CD14-positive monocyte (primary cell): ENCODE results near the gene CTNNA2. TPM values are rescaled to one million over a fixed set of nuclear protein-coding genes. Genes with fewer than 3 reads are reported as not detected.

Experiments used
- DNase-seq, 3 donors: peaks; one replicate each; pipeline ENCODE4 v3.0.0-alpha.2; 2011 to 2022
- H2AFZ ChIP-seq: 2 replicates; pipeline ENCODE4 v1.6.0; 2012; ENCODE audit warnings: mild to moderate bottlenecking, low read depth, low read length, inconsistent platforms; ENCODE audit not compliant: insufficient read depth, poor library complexity, severe bottlenecking
- H3K27ac ChIP-seq, 2 donors: 1 replicate in 1 of 2; 2 replicates in 1 of 2; pipeline ENCODE4 v1.5.1; 2012 to 2013; ENCODE audit warnings: low read length in 2 of 2, control low read depth in 1 of 2, inconsistent platforms in 1 of 2, low read depth in 1 of 2, mild to moderate bottlenecking in 1 of 2
- H3K27me3 ChIP-seq, 2 donors: one replicate each; pipeline versions ENCODE4 v1.6.0 to v1.6.1; 2011 to 2013; ENCODE audit warnings: low read length in 2 of 2; ENCODE audit not compliant: control insufficient read depth in 2 of 2, insufficient read depth in 2 of 2
- H3K36me3 ChIP-seq, 2 donors: replicated peaks in 1 of 2; 1 replicate in 1 of 2; 2 replicates in 1 of 2; pipeline versions ENCODE4 v1.5.1 to v1.6.1; 2012 to 2013; ENCODE audit warnings: low read length in 2 of 2, control low read depth in 1 of 2, inconsistent platforms in 1 of 2, mild to moderate bottlenecking in 1 of 2; ENCODE audit not compliant: insufficient read depth in 2 of 2, control insufficient read depth in 1 of 2
- H3K4me1 ChIP-seq, 2 donors: 1 replicate in 1 of 2; 2 replicates in 1 of 2; pipeline versions ENCODE4 v1.5.1 to v1.6.1; 2012 to 2013; ENCODE audit warnings: low read length in 2 of 2, control low read depth in 1 of 2, inconsistent platforms in 1 of 2, mild to moderate bottlenecking in 1 of 2, moderate library complexity in 1 of 2; ENCODE audit not compliant: insufficient read depth in 2 of 2, control insufficient read depth in 1 of 2
- H3K4me2 ChIP-seq: replicated peaks from 2 replicates; pipeline ENCODE3; 2012; ENCODE audit warnings: low read length, moderate library complexity, mild to moderate bottlenecking; ENCODE audit not compliant: poor library complexity, severe bottlenecking; ENCODE audit errors: extremely low read depth
- H3K4me3 ChIP-seq, 3 experiments: fragments of 200-600 bp in 1 of 3; sonication (generic) in 1 of 3; replicated peaks in 1 of 3; 1 replicate in 2 of 3; 2 replicates in 1 of 3; pipeline ENCODE4 v1.5.1; 2011 to 2013; ENCODE audit warnings: low read length in 3 of 3, mild to moderate bottlenecking in 3 of 3, control low read depth in 2 of 3, low read depth in 2 of 3, inconsistent platforms in 1 of 3, moderate library complexity in 1 of 3
- H3K79me2 ChIP-seq: 2 replicates; pipeline ENCODE4 v1.6.0; 2012; ENCODE audit warnings: mild to moderate bottlenecking, control low read depth, inconsistent platforms, low read length, moderate library complexity; ENCODE audit not compliant: insufficient read depth
- H3K9ac ChIP-seq: 2 replicates; pipeline ENCODE4 v1.6.0; 2017; ENCODE audit warnings: low read length, mild to moderate bottlenecking; ENCODE audit not compliant: insufficient read depth, poor library complexity, severe bottlenecking
- H3K9me3 ChIP-seq, 2 donors: replicated peaks in 1 of 2; 1 replicate in 1 of 2; 2 replicates in 1 of 2; pipeline versions ENCODE4 v1.5.1 to v1.6.1; 2012 to 2013; ENCODE audit warnings: low read length in 2 of 2, control low read depth in 1 of 2; ENCODE audit not compliant: control insufficient read depth in 1 of 2, insufficient read depth in 1 of 2
- H4K20me1 ChIP-seq: 2 replicates; pipeline ENCODE4 v1.6.0; 2012; ENCODE audit warnings: mild to moderate bottlenecking, low read length, control low read depth, moderate library complexity; ENCODE audit not compliant: insufficient read depth
- H3K27ac Mint-ChIP-seq, 7 donors: one replicate each; pipeline ENCODE4 v1.8.0; 2020; ENCODE audit warnings: mild to moderate bottlenecking in 7 of 7, mixed read lengths in 7 of 7, moderate library complexity in 6 of 7, inconsistent platforms in 2 of 7
- H3K27me3 Mint-ChIP-seq, 3 donors: one replicate each; pipeline ENCODE4 v1.8.0; 2021 to 2022; ENCODE audit warnings: low read depth in 3 of 3, mild to moderate bottlenecking in 3 of 3, mixed read lengths in 3 of 3, moderate library complexity in 3 of 3, inconsistent platforms in 1 of 3
- H3K36me3 Mint-ChIP-seq, 2 donors: one replicate each; pipeline ENCODE4 v1.8.0; 2020; ENCODE audit warnings: mixed read lengths in 2 of 2, inconsistent platforms in 1 of 2, mild to moderate bottlenecking in 1 of 2
- H3K4me1 Mint-ChIP-seq: one replicate; pipeline ENCODE4 v1.8.0; 2020; ENCODE audit warnings: mild to moderate bottlenecking, mixed read lengths
- H3K4me3 Mint-ChIP-seq, 2 donors: one replicate each; pipeline ENCODE4 v1.8.0; 2020; ENCODE audit warnings: mild to moderate bottlenecking in 2 of 2, mixed read lengths in 2 of 2, moderate library complexity in 1 of 2
- H3K9me3 Mint-ChIP-seq, 7 donors: one replicate each; pipeline ENCODE4 v1.8.0; 2020 to 2022; ENCODE audit warnings: mixed read lengths in 7 of 7, mild to moderate bottlenecking in 6 of 7, moderate library complexity in 6 of 7, inconsistent platforms in 2 of 7
- WGBS: methylation state at CpG from one replicate; pipeline ENCODE4 v1.1.5; 2013; ENCODE audit warnings: missing lambda C conversion rate; ENCODE audit not compliant: insufficient coverage; 5-methylcytosine and 5-hydroxymethylcytosine counted together
- intact Hi-C, 2 donors: fragments of 100-400 bp; cut with micrococcal nuclease; formaldehyde crosslinking; loops; one replicate each; pipeline versions ENCODE4 v1.15.0 to v1.15.1; 2023
- polyA plus RNA-seq, 3 donors: library from polyadenylated mRNA; depleted of rRNA in 1 of 3; unstranded in 2 of 3; stranded (reverse) in 1 of 3; fragments of 300-500 nt in 2 of 3; fragments of >200 nt in 1 of 3; fragmentation: Illumina TruSeq in 2 of 3; gene quantifications; 1 replicate in 2 of 3; 2 replicates in 1 of 3; pipeline ENCODE4 v1.2.3, GENCODE V29; 2012 to 2021
- TF ChIP-seq, protein P1 (sequence below): fragments of 200-600 bp; IDR thresholded peaks from one replicate; pipeline ENCODE4 v1.8.0; 2022; ENCODE audit warnings: antibody characterized with exemption, mild to moderate bottlenecking

CTNNA2 gene
- polyA plus RNA-seq, 3 donors: not detected

DNA sequence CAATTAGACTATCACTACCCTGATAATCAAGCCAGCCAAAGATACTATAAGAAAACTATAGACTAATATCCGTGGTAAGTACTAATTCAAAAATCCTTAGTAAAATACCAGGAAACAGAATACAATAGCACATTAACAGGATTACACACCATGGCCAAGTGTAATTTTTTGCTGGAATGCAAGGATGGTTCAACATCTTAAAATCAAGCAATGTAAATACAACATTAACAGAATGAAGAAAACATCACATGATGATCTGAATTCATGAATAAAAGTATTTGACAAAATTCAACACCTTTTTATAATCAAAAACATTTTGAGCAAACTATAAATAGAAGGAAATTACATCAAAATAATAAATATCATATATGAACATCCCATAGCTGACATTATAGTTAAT, 1142.4 kb downstream of the CTNNA2 start:
- no peaks in the 10 kb centered on the region for H3K36me3 Mint-ChIP-seq
- no peak for DNase-seq
- peaks cover 0 to 15% (median 4%) of the 10 kb centered on the region in 7 donors for H3K9me3 Mint-ChIP-seq
- no peak overlapping the region for H2AFZ ChIP-seq
- no peak overlapping the region for H3K4me3 ChIP-seq
- no peaks in the 10 kb centered on the region for H4K20me1 ChIP-seq
- H3K79me2 ChIP-seq: no peaks in the 10 kb centered on the region
- WGBS: no CpG with 5 or more reads among the region's 1 CpG
- no peak overlapping the region for H3K4me3 Mint-ChIP-seq
- no peaks in the 10 kb centered on the region for H3K4me1 ChIP-seq
- no peaks in the 10 kb centered on the region for H3K36me3 ChIP-seq
- no peak overlapping the region for H3K9ac ChIP-seq
- TF ChIP-seq, protein P1, sequence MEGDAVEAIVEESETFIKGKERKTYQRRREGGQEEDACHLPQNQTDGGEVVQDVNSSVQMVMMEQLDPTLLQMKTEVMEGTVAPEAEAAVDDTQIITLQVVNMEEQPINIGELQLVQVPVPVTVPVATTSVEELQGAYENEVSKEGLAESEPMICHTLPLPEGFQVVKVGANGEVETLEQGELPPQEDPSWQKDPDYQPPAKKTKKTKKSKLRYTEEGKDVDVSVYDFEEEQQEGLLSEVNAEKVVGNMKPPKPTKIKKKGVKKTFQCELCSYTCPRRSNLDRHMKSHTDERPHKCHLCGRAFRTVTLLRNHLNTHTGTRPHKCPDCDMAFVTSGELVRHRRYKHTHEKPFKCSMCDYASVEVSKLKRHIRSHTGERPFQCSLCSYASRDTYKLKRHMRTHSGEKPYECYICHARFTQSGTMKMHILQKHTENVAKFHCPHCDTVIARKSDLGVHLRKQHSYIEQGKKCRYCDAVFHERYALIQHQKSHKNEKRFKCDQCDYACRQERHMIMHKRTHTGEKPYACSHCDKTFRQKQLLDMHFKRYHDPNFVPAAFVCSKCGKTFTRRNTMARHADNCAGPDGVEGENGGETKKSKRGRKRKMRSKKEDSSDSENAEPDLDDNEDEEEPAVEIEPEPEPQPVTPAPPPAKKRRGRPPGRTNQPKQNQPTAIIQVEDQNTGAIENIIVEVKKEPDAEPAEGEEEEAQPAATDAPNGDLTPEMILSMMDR: no peak
- no peak overlapping the region for H3K27ac Mint-ChIP-seq
- intact Hi-C loops: no loop called here
- no peak overlapping the region for H3K27ac ChIP-seq
- no peak overlapping the region for H3K4me2 ChIP-seq
- peaks cover 8 to 20% of the 10 kb centered on the region in 2 donors for H3K9me3 ChIP-seq
- peaks cover 0 to 2% (median 0%) of the 10 kb centered on the region in 3 donors for H3K27me3 Mint-ChIP-seq
- no peaks in the 10 kb centered on the region for H3K27me3 ChIP-seq
- H3K4me1 Mint-ChIP-seq: no peaks in the 10 kb centered on the region

DNA sequence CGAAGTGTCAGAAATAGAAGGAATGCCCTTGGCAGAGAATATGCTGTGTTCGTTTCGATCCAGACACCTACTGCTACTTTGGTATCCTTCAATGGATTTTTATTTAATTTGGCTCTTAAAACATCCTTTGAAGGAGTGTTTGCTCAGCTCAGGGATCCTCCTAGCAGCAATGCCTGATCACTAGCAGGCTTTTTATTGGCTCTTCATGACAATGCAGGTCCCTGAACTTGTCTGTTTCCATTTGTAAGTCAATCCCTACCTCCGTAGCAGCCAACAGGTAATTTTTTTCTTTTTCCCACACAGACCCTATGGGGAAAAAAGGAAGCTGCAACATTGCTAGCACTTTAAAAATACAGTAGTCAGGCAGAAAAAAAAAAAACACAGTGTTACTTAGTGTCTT, 1157.9 kb downstream of the CTNNA2 start:
- Mint-ChIP-seq H3K9me3 (peaks cover 0 to 3% (median 1%) of the 10 kb centered on the region in 7 donors), H3K36me3 (no peaks in the 10 kb centered on the region)
- peaks cover 0 to 3% of the 10 kb centered on the region in 2 donors for H3K9me3 ChIP-seq

More for the DNA sequence above, 1157.9 kb downstream of the CTNNA2 start:
- Histone ChIP-seq H3K9ac (no peak overlapping the region), H3K36me3 (no peaks in the 10 kb centered on the region), H3K79me2 (no peaks in the 10 kb centered on the region), H3K27me3 (no peaks in the 10 kb centered on the region), H3K4me2 (no peak overlapping the region), H4K20me1 (no peaks in the 10 kb centered on the region), H3K27ac (no peak overlapping the region), H3K4me1 (no peaks in the 10 kb centered on the region), H2AFZ (no peak overlapping the region), H3K4me3 (no peak overlapping the region)
- Mint-ChIP-seq H3K4me1 (no peaks in the 10 kb centered on the region), H3K4me3 (no peak overlapping the region), H3K27ac (no peak overlapping the region), H3K27me3 (no peaks in the 10 kb centered on the region)
- TF ChIP-seq, protein P1: no peak
- DNase-seq: no peak
- WGBS: 90% methylated on average over 3 of the region's 4 CpGs
- intact Hi-C loops: no loop called here
